NCI-H2227 (cell line): ENCODE results near the gene STK25.

ENCODE experiments used
- DNase-seq: peaks from one replicate; lab custom pipeline; 2025; ENCODE audit not compliant: unreplicated experiment; lab: John Stamatoyannopoulos, UW

The STK25 gene

DNA sequence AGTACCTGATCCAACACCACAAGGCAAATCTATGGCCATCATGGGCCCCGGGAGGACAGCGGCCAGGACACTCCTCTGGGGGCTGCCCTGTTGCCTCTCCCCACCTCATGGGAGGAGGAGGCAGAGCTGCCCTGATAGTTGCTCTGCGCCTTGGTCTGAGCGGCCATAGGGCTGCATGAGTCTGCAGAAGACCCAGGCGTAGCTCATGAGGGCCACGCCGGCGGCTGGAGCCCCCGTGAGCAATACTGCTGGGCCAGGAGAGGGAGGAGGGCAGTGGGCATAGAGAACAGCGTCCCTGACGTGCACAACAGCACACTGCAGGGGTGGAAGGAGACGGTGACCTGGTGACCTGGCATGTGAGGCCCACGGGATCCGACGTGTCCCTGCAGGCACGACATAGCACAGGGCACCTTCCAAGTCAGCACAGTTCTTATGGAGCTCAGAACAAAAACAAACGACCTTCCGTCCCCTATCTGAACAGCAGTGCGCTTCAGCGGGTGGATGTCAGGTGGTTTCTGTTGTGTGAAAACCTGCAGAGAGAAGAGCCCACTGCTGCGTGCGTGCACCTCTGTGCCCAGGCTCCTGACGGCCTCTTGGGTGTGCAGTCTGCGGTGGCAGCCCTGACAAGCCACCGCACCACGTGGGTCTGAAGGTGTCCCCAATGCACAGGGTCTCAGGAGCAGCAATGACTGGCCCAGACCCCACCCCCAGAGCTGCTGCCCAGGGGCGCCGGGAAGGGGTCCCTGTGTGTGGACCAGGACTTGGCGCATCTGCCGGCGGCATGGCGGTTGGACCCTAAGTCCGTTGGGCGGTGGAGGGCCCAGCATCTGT lies 13.0 kb downstream of the STK25 start:
- DNase-seq = no peak

DNA sequence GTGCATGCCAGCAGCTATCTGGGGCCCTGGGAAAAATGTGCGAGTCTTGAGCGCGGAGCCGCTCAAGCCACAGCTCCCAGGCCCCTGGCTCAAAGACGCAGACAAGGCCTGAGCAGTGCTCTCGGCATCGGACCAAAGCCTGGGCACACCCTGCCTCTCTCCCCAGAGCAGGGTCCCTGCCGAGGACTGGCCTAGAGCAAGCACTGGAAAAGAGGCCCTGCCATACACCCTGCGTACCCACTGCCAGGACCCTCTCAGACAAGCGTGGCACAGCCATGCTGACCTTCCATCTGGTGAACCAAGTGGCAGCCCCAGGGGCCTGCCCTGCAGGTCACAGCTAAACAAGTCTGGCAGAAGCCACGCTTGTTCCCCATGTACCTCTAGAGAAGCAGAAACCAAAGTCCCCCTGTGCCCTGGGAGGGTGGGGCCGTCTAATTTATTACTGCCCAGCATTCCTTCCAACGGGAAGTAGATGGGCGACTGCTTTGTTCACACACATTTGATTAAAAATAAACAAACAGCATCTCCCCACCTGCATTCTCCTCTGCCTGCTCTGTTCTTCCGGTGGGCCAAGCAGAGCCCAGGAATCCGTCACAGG lies 14.0 kb downstream of the STK25 start:
- DNase-seq = no peak

DNA sequence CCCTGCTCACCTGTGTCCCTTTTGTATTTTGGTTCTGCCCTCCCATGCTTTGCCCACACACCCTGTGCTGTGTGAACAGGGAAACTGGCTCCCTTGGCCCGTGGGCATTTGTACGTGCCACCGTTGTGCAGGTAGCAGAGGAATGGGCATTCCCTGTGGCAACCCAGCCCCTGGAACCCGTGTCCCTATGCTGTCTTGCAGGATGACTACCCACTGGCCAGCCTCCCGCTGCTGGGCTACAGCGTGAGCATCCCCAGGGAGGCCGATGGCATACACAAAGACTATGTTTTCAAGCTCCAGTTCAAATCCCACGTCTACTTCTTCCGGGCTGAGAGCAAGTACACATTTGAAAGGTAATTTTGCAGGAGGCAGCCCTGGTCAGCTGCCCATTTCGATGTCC lies 15.3 kb downstream of the STK25 start:
- DNase-seq = no peak

DNA sequence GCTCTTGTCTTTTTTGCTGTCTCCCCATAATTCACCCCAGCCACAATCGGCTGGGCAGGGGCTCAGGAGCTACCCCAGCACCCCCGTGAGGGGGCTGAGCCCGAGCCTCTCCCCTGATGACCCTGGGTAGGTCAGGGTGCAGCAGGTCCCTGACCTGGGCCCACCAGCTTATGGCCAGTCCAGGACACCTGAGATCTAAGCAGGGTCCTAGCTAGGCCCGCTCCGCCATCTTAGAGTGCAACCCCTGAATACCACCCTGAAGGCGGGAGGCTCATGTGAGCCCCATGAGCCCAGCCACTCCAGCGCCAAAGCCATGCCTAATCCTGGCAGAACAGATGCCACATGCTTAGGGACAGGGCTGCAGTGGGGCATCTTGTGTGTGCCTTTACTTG lies 16.2 kb downstream of the STK25 start:
- DNase-seq = no peak

DNA sequence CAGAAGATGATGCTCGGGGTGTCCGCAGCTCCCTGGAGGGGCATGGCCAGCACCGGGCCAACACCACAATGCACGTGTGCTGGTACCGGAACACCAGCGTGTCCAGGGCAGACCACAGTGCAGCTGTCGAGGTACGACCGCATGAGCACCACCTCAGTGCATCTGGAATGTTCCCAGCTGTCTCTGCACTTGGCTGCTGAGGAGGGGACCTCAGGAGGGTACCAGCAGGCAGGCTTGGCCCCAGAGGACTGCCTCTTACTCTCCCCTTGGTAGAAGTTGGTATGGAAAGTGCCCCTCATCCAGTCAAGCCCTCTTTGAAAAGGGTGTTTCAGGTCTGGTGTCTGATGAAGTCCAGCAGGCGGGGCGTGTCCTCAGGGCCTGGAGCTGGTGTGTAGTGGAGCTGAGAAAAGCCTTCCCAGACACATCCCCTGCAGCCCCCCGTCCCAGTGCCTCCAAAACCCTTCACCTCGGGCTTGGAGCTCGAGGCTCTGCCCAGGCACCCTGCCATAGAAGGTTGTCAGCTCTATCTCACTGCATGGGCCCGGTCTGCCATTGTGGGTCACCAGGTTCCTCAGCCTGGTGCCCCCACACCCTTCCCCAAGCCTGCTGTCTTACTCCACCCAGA lies 16.7 kb downstream of the STK25 start:
- DNase-seq = no peak

DNA sequence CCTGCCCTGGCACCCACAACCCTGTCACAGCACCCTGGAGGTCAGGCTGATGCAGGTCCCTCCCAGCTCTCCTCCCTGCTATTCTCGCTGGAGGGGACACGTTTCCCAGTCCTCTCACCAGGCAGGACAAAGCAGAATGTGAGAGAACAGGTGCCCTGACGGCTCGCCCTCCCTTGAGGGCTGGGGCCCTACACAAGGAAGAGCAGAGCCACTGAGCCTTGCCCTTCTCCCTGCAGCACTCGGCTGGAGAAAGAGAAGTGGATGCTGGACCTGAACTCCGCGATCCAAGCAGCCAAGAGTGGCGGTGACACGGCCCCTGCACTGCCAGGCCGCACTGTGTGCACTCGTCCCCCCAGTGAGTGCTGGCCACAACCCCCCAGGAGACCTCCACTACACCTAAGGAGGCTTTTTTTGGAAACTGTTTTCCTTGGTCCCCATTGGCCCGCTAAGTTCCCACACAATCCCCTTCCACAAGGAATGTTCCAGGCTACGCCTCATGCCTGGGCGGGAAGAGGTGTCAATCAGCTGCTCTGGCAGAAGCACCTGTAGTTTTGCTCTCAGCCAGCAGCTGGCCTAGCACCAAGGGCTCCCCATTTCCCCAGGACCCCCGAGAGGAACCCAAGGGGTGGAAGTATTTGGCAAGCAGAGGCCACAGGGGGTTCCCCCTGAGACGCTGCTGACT lies 17.4 kb downstream of the STK25 start:
- no peak for DNase-seq

DNA sequence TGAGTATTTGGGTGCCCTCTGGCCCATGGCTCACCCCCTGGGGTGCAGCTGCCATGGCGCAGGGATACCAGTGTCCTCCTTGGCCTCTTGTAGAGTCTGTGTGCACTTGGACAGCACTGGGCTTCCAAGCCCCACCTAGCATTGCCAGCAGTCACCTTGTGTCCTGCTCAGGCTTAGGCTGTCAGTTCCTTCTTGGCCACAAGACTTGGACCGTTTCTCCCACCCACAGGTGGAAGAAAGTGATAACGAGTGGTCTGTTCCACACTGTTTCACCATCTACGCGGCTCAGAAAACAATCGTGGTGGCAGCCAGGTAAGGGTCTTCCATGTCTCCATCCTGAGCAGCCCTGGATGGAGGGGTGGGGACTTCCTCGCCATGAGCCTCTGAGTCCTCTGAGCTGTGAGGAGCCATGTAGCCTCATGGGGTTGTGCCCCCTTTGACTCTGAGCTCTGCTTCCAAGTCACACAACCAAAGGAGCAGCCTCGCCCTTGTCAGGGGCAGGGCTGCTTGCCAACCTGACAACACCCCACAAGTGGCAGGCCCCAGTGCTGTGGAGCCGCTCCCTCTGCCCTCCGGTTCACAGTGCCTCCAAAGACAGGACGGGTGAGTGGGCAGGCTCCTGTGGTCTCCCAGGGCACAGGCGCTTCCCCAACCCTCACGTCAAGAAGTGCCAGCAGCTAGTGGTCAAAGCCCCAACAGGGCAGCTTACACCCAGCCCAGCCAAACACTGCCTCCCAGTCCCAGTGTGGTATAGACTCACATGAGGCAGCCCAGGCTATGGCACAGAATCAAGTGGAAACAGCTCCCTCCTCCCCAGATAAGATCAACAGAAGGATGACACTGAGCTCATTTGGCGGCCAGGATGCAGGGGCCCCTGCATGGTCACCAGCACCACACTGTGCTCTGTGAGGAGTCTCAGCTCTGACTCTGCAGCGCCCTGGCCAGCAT lies 18.4 kb downstream of the STK25 start:
- no peak for DNase-seq

DNA sequence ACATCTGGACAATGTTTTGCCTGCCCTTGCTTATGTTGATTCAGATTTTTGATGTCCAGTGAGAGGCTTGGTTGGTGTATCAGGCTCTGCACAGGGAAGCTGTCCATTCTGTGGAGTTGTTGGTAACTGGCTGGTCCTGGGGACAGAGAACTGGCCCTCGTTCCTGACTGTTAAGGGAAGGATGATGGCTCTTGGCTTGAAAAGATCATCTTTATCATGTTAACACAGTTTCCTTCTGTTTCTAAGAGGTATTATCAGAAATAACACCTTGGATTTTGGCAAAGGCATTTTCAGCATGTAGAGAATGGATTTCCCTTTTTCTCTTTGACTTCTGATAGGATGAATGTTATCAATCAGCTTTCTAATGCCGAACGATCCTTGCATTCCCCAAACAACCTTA lies 19.3 kb downstream of the STK25 start:
- DNase-seq = no peak

DNA sequence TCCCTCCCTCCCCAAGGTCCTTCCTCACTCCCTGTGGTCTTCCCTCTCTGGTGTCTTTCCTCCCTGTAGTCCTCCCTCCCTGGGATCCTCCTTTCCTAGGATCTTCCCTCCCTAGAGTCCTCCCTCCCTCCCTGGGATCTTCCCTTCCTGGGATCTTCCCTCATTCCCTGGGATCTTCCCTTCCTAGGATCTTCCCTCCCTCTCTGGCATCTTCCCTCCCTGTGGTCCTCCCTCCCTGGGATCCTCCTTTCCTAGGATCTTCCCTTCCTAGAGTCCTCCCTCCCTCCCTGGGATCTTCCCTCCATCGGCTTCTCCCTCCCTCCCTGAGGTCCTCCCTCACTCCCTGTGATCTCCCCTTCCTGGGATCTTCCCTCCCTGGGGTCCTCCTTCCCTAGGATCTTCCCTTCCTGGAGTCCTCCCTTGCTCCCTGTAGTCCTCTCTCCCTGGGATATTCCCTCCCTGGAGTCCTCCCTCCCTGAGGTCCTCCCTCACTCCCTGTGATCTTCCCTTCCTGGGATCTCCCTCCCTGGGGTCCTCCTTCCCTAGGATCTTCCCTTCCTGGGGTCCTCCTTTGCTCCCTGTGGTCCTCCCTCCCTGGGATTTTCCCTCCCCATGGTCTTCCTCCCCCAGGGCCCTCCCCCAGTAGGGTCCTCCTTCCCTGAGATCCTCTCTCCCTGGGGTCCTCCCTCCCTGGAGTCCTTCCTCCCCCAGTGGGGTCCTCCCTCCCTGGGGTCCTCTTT lies 23.0 kb downstream of the STK25 start:
- DNase-seq = no peak

DNA sequence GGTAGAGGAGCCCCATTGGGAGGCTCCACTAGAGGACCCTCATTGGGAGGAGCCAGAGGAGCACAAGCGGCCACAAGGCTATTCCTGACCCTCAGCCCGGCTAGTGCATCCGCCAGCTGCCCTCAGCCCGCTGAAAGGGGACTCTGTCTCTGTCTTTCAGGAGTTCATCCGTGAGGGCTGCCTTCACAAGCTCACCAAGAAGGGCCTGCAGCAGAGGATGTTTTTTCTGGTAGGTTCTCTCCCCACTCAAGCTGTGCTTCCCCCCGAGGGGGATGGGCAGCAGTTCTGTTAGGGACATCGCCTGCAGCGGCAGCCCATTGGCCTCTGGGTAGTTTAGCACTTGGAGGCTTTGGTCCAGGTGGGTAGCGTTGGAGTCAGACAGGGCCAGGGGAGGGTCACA lies 25.1 kb downstream of the STK25 start:
- no peak for DNase-seq

DNA sequence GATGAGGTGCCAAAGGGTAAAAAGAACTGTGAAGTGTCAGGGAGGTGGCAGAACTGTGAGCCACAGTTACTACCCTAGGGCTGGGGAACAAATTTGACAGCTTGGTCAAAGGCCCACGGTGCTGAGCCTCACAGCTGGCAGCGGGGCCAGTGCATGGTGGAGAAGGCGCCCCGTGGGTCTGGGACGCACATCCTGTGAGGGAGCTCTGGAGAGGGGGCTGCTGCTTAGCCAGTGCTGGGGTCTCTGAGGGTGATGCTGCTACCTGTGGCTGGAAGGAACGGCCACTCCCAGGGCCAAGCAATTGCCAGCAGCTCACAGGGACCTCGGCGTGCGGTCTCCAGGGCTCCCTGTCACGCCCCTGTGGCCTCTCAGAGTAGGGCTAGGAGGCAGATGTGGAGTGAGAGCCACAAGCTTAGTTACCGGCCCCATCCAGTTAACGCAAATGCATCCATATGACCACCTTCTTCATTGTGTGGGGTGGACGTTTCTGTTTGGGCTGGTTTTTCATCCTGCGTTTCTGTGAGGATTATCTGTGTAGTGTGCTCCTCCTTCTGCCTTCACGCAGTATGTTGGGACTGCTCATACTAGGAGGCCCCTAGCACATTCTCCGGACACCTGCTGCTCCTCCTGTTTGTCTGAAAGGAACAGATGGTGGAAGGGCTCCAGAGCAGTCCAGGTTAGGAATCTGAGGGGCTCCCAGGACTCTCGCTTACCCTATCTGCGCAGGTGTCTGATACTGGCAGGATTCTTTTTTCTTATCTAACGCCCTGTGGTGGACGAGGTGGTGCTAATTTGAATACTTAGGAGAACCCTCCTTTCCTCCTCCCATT lies 26.0 kb downstream of the STK25 start:
- no peak for DNase-seq

DNA sequence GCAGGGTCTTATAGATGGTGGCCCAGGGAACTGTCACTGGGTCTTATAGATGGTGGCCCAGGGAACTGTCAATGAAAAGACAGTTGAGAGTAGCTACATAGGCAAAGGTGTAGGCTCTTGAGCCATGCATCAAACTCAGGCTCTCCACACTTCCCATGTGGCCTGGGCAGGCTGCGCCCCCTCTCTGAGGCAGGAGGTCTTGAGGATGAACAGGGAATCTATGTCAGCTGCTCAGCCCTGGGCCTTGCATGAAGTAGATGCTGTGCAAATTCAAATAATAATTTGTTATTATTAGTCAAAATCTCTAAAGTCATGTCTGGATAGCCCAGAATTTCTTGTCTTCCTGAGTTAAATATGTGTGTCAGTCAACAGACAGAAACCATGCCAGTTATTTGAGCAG lies 26.7 kb downstream of the STK25 start:
- no peak for DNase-seq

DNA sequence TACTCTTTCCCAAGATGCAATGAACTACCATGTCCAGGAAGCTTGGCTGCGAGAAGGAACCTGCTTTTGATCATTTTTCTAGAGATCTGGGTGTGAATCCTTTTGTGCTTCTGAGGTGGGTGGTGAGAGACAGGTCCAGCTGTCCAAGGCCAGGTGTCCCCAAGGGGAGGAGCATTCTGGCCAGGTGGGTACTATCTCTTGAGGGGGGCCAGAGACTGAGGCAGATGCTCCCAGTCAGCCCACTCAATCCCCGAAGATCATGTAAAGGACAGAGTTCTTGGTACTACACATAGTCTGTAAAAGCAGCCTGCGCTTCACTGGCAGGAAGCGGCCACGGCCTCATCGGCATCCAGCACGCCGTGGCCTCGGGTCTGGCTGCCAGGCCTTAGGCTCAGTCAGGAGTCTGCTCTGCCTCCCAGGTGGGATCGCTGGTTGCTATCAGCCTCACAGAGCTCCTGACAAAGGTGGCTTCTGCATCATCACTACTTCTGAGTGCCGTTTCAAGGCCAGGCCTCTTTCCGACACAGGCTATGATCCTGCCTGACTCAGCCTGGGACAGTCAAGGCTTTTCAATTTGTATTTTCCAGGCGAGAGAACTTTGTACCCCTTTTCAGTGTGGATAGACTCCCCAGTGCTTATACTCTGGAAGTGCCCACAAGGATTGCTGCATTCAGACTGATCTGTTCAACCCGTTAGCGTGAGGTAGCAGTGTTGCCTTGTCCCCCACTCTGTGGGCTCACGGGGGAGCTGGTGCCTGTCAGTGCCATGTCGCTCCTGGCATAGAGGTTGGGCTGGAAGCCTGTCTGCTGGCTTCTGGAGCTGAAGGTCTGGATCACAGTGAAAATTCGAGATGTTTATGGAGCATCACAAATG lies 29.1 kb downstream of the STK25 start:
- no peak for DNase-seq

DNA sequence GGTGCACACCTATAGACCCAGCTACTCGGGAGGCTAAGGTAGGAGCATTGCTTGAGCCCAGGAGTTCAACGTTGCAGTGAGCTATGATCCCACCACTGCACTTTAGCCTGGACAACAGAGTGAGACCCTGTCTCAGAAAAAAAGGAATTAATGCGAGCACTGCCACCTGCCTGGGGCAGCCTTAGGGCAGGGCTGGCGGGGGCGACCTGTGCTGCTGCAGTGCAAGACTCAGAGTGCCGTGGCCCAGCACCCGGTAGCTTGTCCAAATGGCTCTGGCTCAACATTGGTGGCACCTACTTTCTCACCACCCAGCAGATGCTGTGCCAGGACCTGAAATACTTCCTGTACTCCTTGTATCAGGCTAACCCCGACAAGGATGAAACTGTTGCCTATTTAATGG lies 30.2 kb downstream of the STK25 start:
- DNase-seq = no peak

DNA sequence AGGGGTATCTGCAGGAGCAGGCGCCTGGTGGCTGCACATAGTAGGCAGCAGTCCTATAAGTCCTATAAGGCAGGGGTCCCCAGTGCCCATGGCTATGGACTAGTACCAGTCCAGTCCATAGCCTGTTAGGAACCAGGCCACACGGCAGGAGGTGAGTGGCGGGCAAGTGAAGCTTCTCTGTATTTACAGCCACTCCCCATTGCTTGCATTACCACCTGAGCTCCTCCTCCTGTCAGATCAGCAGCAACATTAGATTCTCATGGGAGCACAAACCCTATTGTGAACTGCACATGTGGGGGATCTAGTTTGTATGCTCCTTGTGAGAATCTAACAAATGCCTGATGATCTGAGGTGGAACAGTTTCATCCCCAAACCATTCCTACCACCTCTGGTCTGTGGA lies 33.1 kb downstream of the STK25 start:
- DNase-seq = no peak

DNA sequence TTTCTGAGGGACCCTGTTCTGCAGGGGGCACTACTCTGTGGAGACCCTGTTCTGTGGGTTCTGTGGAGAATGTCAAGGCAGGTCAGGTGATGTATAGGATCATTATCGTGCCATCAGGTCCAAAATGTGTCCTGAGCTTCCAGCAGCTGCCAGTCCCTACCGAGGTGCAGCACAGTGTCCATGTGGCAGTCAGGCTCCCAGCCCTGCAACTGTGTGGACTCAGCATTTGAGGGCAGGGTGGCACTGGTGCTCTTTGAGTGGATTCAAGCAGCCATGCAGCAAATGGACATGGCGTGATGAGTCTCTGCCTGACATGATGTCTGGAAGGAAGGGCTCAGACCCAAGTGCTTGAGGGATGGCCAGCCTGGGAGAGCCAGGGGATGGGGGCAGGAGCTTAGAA lies 35.0 kb downstream of the STK25 start:
- DNase-seq = no peak

DNA sequence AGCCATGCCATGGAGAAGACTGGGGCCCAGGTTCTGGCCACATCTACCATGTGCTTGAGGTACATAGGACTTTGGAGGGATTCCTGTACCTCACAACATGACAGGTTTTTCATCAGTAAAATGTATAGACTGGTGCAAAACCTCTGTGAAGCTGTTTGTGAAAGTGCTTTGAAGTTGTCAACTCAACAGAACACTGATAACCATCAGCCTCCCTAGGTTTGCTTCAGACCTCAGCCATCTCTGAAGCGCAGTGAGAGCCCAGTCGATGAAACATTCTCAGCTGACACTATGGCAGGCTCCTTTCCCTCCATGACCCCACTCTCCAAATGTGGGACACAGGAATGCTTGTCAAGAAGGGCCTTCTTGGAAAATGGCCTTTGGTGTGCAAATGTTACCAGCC lies 38.6 kb downstream of the STK25 start:
- DNase-seq = no peak

DNA sequence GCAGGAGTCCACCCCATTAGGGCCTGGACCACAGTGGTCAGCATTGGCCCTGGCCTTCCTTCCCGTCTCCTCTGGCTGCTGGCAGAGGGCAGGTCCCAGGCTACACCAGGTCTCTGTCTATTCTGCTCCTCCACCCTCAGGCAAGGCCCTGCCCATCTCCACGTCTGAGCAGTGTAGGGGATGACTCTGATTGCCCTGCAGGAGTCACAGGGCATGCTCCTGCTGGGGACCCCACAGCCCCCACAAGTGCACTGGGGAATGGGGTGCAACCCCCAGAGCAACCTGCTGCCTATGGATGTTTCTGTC lies 40.0 kb downstream of the STK25 start:
- DNase-seq = no peak
